Lower leg skin (tissue), 4 donors: ENCODE results near the gene SMAD4. TPM values are rescaled to one million over a fixed set of nuclear protein-coding genes. Genes with fewer than 3 reads are reported as not detected.
"Not testable (repeated sequence)": the region's sequence is repeated elsewhere in the genome, so short reads cannot be mapped to it uniquely, and the experiment has no call there.

Experiments
- DNase-seq, 2 donors: peaks; one replicate each; pipeline ENCODE4 v3.0.0-alpha.2; 2019; ENCODE audit warnings: low spot score in 2 of 2
- H3K4me3 ChIP-seq: fragments of 200-600 bp; sonication (generic); 2 replicates; pipeline ENCODE4 v1.5.1; 2017; ENCODE audit warnings: mild to moderate bottlenecking, low read depth; ENCODE audit not compliant: poor library complexity, severe bottlenecking
- POLR2A ChIP-seq, 2 donors: fragments of 450-650 bp; IDR thresholded peaks; one replicate each; pipeline ENCODE4 v1.6.1; 2016 to 2017; ENCODE audit warnings: antibody characterized with exemption in 2 of 2, mild to moderate bottlenecking in 1 of 2, moderate library complexity in 1 of 2
- WGBS, 2 donors: methylation state at CpG; one replicate each; pipeline ENCODE4 v1.1.5; 2018; 5-methylcytosine and 5-hydroxymethylcytosine counted together
- intact Hi-C: fragments of 100-400 bp; cut with DNase I; formaldehyde crosslinking; loops from one replicate; pipeline ENCODE4 v1.15.0; 2023; ENCODE audit warnings: low total_unique reads
- total RNA-seq, 4 donors: library from RNA; depleted of rRNA; stranded (reverse); fragments of >200 nt; gene quantifications; one replicate each; pipeline ENCODE4 v1.1.0, GENCODE V29; 2016
- TF ChIP-seq, protein P1 (sequence below), 3 donors: fragments of 450-650 bp; IDR thresholded peaks; one replicate each; pipeline ENCODE4 v1.5.1; 2016; ENCODE audit warnings: antibody characterized with exemption in 3 of 3, mild to moderate bottlenecking in 3 of 3, moderate library complexity in 2 of 3

Gene SMAD4
- total RNA-seq, 4 donors from 2014 or later: 101 to 171 (median 128) TPM

DNA sequence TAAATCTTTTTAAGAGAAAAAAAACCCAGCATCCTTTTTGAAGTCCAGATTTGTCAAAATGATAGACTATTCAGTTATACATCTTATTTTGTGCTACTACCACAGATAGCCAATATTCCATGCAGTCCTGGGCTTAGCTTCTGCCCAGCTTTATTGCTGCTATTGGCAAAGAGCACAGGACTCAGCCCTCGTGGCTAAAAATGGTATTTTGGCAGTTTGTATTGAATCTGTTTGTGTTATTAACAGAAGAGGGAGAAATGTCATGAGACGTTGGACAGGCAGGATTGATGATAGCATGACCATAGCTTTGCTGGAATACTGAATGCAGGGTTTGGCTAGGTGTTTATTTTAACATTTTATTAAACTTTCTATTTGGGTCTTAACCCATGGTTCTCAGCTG, 42.8 kb upstream of the SMAD4 start:
- H3K4me3 ChIP-seq: no peak overlapping the region
- TF ChIP-seq POLR2A (IDR thresholded peaks at IDR 0.05): no peak
- TF ChIP-seq, protein P1, sequence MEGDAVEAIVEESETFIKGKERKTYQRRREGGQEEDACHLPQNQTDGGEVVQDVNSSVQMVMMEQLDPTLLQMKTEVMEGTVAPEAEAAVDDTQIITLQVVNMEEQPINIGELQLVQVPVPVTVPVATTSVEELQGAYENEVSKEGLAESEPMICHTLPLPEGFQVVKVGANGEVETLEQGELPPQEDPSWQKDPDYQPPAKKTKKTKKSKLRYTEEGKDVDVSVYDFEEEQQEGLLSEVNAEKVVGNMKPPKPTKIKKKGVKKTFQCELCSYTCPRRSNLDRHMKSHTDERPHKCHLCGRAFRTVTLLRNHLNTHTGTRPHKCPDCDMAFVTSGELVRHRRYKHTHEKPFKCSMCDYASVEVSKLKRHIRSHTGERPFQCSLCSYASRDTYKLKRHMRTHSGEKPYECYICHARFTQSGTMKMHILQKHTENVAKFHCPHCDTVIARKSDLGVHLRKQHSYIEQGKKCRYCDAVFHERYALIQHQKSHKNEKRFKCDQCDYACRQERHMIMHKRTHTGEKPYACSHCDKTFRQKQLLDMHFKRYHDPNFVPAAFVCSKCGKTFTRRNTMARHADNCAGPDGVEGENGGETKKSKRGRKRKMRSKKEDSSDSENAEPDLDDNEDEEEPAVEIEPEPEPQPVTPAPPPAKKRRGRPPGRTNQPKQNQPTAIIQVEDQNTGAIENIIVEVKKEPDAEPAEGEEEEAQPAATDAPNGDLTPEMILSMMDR (IDR thresholded peaks at IDR 0.05): no peak
- 55 to 60% methylated on average over 2 of the region's 2 CpGs for WGBS, 2 donors
- DNase-seq: no peak
- intact Hi-C loops: loop anchor here (5.0 kb wide), 1 partner anchor 1290 kb away; no protein-coding TSS in a partner anchor

DNA sequence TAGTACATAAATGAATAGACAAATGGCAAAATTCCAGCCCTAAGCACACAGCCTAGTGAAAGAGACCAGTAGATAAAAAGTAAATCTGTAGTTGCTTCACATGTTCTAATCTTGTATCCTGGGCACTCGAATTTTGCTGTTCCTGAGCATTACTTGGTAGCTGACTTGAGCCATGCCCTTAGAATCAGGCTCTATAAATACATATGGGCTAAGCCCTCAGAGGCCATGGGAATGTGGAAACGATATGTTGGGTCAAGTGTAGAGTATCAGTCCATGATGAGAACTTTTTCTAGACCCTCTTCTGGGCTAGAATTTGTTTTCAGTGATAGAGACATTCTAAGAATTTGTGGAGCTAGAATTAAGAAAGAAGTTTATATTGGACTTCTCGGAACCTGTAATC, 40.3 kb upstream of the SMAD4 start:
- H3K4me3 ChIP-seq: no peak overlapping the region
- no peak for TF ChIP-seq POLR2A (IDR thresholded peaks at IDR 0.05)
- TF ChIP-seq, protein P1 (IDR thresholded peaks at IDR 0.05): no peak
- intact Hi-C loops: loop anchor here (5.0 kb wide), 1 partner anchor 1292 kb away; no protein-coding TSS in a partner anchor
- no peak for DNase-seq
- 94 to 98% methylated on average over 3 of the region's 3 CpGs for WGBS, 2 donors

DNA sequence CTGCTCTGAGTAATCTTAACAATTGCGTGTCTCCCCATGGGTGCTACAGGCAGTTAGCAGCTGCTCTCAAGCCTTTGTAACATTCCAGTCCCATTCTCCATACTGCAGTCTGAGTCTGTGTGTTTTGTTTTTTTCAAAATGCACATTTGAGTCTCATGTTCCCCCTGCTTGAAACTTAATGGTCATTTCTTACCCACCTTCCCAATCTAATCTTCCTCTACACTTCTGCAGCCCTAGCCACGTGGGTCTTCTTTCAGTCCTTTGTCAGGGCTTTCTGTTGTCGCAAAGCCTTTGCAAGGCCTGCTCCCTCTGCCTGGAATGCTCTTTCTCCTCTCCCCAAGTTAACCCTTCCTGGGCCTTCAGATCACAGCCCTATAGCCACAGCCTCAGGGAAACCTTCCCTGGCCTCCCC, 37.7 kb upstream of the SMAD4 start:
- H3K4me3 ChIP-seq: no peak overlapping the region
- TF ChIP-seq POLR2A (IDR thresholded peaks at IDR 0.05): no peak
- TF ChIP-seq, protein P1 (IDR thresholded peaks at IDR 0.05): no peak
- no peak for DNase-seq
- 74 to 85% methylated on average over 3 of the region's 3 CpGs for WGBS, 2 donors
- intact Hi-C loops: no loop called here

DNA sequence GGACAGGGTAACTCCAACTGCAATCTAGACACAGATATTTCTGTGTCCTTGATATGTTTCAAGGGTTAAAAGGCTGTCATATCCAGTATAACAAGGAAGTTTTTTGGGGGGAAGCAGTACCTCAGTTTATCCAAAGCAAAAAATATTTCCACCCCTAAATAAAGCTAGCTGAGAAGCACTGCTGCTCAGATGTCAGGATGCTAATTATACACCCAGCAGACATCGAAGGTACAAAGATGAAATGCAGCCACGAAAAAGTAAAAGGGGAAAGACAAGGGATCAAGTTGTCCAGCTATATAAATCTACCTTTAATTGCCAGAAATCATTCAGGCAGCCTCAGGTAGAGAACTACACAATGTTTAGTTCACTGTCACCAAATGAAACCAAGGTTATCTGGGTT, 36.0 kb upstream of the SMAD4 start:
- no peak overlapping the region for H3K4me3 ChIP-seq
- intact Hi-C loops: no loop called here
- no peak for TF ChIP-seq POLR2A (IDR thresholded peaks at IDR 0.05)
- TF ChIP-seq, protein P1 (IDR thresholded peaks at IDR 0.05): no peak
- 65 to 73% methylated on average over 2 of the region's 2 CpGs for WGBS, 2 donors
- DNase-seq: no peak

DNA sequence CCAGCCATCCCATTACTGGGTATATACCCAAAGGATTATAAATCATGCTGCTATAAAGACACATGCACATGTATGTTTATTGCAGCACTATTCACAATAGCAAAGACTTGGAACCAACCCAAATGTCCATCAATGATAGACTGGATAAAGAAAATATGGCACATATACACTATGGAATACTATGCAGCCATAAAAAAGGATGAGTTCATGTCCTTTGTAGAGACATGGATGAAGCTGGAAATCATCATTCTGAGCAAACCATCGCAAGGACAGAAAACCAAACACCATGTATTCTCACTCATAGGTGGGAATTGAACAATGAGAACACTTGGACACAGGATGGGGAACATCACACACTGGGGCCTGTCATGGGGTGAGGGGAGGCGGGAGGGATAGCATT, 26.8 kb upstream of the SMAD4 start:
- DNase-seq, H3K4me3 ChIP-seq, intact Hi-C loops: not testable (repeated sequence)
- 95 to 98% methylated on average over 2 of the region's 2 CpGs for WGBS, 2 donors

DNA sequence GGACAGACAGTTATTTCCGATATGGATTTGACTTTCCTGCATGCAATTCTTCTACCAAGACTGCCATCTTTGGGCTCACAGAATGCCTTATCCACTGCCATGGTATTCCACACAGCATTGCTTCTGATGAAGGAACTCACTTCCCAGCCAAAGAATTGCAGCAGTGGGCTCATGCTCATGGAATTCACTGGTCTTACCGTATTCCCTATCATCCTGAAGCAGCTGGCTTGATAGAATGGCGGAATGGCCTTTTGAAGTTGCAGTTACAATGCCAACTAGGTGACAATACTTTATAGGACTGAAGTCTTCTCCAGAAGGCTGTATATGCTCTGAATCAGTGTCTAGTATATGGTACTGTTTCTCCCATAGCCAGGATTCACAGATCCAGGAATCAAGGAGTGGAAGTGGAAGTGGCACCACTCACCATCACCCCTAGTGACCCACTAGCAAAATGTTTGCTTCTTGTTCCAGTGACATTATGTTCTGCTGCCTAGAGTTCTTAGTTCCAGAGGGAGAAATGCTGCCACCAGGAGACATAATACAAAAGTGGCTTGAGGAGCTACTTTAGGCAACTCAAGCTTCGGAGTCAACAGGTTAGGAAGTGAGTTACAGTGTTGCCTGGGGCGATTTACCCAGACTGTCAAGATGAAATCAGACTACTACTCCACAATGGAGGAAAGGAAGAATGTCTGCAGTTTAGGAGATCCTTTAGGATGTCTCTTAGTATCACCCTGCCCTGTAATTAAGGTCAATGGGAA, 23.8 kb upstream of the SMAD4 start:
- WGBS, 2 donors: 86 to 94% methylated on average over 5 of the region's 5 CpGs
- intact Hi-C loops: no loop called here
- DNase-seq: no peak
- TF ChIP-seq, protein P1 (IDR thresholded peaks at IDR 0.05): no peak
- H3K4me3 ChIP-seq: no peak overlapping the region
